Measurements from ENCODE around the gene MAFF. TPM values are rescaled to one million over a fixed set of nuclear protein-coding genes. Genes with fewer than 3 reads are reported as not detected.

The MAFF gene
- total RNA-seq, 3 donors from 2014 or later (not counting 1 experiment from before 2014, with no cell fraction given): 168 to 215 (median 187) TPM

DNA sequence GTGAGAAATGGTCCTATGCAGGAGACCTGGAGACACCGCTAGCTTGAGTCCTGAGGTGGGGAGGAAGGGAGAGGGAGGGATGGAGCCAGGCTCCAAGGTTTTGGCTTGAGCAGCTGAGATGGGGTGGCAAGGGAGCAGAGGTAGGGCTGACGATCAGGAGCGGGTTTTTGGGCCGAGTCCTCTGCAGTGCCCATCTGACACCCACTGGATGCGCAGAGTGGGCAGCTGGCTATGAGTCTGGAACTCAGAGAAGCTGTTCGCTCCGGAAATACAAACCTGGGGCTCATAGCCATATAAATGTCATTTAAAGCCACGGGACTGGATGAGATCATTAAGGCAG, 453 bp upstream of the MAFF start:
- Histone ChIP-seq H3K4me3 (ENCODE audit: low read length) (peak overlapping the region; percentile 49), H3K27me3 (ENCODE audit: control insufficient read depth, insufficient read depth, low read length) (no peaks in the 10 kb centered on the region), H3K9me3 (ENCODE audit: control insufficient read depth, insufficient read depth, low read length) (no peaks in the 10 kb centered on the region), H3K36me3 (ENCODE audit: control insufficient read depth, insufficient read depth, low read length) (no peaks in the 10 kb centered on the region), H3K27ac (ENCODE audit: low read length) (peak overlapping the region; percentile 99), H3K4me1 (ENCODE audit: control insufficient read depth, insufficient read depth, low read length) (peaks cover 53% of the 10 kb centered on the region)
- H3K27me3 Mint-ChIP-seq (ENCODE audit: low read depth in 2 of 2): no peaks in the 10 kb centered on the region
- no peaks in the 10 kb centered on the region for H3K9me3 Mint-ChIP-seq
- no peak for TF ChIP-seq CTCF (IDR thresholded peaks at IDR 0.05)
- 35% methylated on average over 8 of the region's 8 CpGs for WGBS (ENCODE audit: insufficient coverage)
- no peaks in the 10 kb centered on the region for H3K36me3 Mint-ChIP-seq
- H3K27ac Mint-ChIP-seq: peak overlapping the region; percentile 90 to 96
- peak overlapping the region; percentile 81 for H3K4me3 Mint-ChIP-seq
- DNase-seq: no peak
- H3K4me1 Mint-ChIP-seq: peaks cover 38 to 65% of the 10 kb centered on the region in 2 donors
- intact Hi-C loops (cut with micrococcal nuclease): loop anchor here (1.0 to 10.0 kb wide), 3 partner anchors 20 to 113 kb away; partner anchors contain the start of genes CSNK1E and PLA2G6
- no peak for ATAC-seq

DNA sequence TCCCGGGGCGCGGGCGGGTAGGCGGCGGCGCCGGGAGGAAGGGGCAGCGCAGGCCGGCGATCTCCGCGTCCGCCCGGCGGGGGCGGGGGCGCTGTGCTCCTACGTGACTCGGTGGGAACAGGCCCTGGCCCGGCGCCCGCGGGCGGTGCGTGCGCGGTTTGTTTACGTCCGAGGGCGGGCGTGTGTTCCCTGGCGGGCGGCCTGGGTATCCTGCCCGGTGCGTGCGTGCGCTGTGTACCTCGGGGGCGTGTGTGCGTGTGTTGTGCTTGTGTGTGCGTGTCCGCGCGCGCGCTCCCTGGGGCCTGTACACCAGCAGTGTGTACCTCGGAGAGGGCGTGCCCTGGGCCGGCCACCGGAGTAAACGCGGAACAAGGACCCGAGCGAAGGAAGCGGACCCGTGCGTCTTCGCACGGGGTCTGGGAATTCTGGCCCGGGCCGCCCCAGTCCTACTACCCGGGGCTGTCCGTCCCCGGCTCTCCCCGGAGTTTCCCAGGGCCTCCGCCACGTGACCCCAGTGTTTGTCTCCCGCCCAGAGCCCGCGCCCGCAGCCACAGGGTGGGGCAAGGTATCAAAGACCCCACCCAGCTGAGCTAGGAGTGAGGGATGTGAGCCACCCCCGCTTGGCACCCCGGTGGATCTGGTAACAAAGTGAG, 769 bp downstream of the MAFF start:
- no peaks in the 10 kb centered on the region for H3K36me3 ChIP-seq (ENCODE audit: control insufficient read depth, insufficient read depth, low read length)
- Mint-ChIP-seq H3K4me3 (peak overlapping the region; percentile 86), H3K9me3 (no peaks in the 10 kb centered on the region), H3K27me3 (ENCODE audit: low read depth in 2 of 2) (no peaks in the 10 kb centered on the region), H3K4me1 (peaks cover 38 to 65% of the 10 kb centered on the region in 2 donors), H3K36me3 (no peaks in the 10 kb centered on the region), H3K27ac (peak overlapping the region; percentile 90 to 96)
- no peak for TF ChIP-seq CTCF (IDR thresholded peaks at IDR 0.05)
- H3K27ac ChIP-seq (ENCODE audit: low read length): peak overlapping the region; percentile 99
- H3K4me3 ChIP-seq (ENCODE audit: low read length): peak overlapping the region; percentile 57
- H3K9me3 ChIP-seq (ENCODE audit: control insufficient read depth, insufficient read depth, low read length): no peaks in the 10 kb centered on the region
- ATAC-seq (peak; percentile 20 to 35 (median 22)), DNase-seq (peak; percentile 58 to 78)
- under 1% methylated on average over 74 of the region's 74 CpGs for WGBS (ENCODE audit: insufficient coverage)
- intact Hi-C loops (cut with micrococcal nuclease): loop anchor here (2.0 to 10.0 kb wide), 2 partner anchors 60 to 112 kb away; partner anchors contain the start of gene CSNK1E
- H3K4me1 ChIP-seq (ENCODE audit: control insufficient read depth, insufficient read depth, low read length): peaks cover 53% of the 10 kb centered on the region
- no peaks in the 10 kb centered on the region for H3K27me3 ChIP-seq (ENCODE audit: control insufficient read depth, insufficient read depth, low read length)

DNA sequence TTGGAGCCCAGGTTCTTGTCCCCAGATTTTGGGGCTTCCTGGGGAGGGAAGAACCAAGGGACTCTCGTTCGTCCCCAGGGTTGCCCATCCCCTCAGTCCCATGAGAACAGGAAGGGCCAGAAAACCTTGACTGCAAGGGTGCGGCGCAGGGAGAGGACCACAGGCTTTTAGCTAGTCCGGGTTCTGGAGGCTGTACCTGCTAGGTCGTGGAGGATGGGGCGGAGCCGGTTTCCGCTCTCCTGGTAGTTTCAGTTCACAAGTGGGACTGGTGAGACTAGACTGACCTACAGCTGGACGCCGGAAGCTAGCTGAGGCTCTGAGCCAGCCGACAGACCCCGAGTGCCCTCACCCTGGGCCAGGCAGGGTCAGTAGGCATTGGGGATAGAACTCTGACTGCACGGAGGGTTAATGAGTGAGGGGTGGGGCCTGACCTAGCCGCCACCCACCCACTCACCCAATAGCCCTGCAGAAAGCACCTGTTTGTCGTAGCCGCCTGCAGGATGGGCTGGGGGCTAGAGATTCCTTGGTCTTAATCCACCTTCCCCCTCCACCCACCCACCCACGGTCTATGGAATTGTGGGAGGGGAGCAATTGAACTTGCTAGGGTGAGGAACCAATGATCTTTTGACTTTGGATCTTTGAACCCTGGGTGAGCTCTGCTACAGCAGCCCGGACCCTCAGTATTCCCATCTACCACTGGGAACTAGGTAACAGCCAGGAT, 1.5 kb downstream of the MAFF start:
- peaks cover 60% of the 10 kb centered on the region for H3K4me1 ChIP-seq (ENCODE audit: control insufficient read depth, insufficient read depth, low read length)
- TF ChIP-seq CTCF (IDR thresholded peaks at IDR 0.05): no peak
- peak overlapping the region; percentile 99 for H3K27ac ChIP-seq (ENCODE audit: low read length)
- Mint-ChIP-seq H3K27ac (peak overlapping the region; percentile 90 to 96), H3K36me3 (no peaks in the 10 kb centered on the region), H3K4me3 (peak overlapping the region; percentile 86), H3K9me3 (no peaks in the 10 kb centered on the region), H3K4me1 (peaks cover 38 to 67% of the 10 kb centered on the region in 2 donors), H3K27me3 (ENCODE audit: low read depth in 2 of 2) (no peaks in the 10 kb centered on the region)
- ATAC-seq (peak in 1 of 3 donors; percentile 3), DNase-seq (peak in 1 of 2 donors; percentile 63)
- peaks cover under 1% of the 10 kb centered on the region for H3K36me3 ChIP-seq (ENCODE audit: control insufficient read depth, insufficient read depth, low read length)
- no peaks in the 10 kb centered on the region for H3K27me3 ChIP-seq (ENCODE audit: control insufficient read depth, insufficient read depth, low read length)
- intact Hi-C loops (cut with micrococcal nuclease): loop anchor here (2.0 to 10.0 kb wide), 2 partner anchors 60 to 112 kb away; partner anchors contain the start of gene CSNK1E
- WGBS (ENCODE audit: insufficient coverage): under 1% methylated on average over 13 of the region's 19 CpGs
- no peaks in the 10 kb centered on the region for H3K9me3 ChIP-seq (ENCODE audit: control insufficient read depth, insufficient read depth, low read length)
- peak overlapping the region; percentile 57 for H3K4me3 ChIP-seq (ENCODE audit: low read length)

Measured in natural killer cell (primary cell).